Heart right ventricle (tissue), 16 donors: ENCODE data around the gene FZD8. TPM values are rescaled to one million over a fixed set of nuclear protein-coding genes. Genes with fewer than 3 reads are reported as not detected.

Experiments
- ATAC-seq, 8 donors: fragments of 200-7000 bp; cut with Tn5 transposase; one replicate each; pipeline ENCODE4 v1.9.1; 2020; ENCODE audit warnings: mild to moderate bottlenecking in 8 of 8, moderate library complexity in 8 of 8, moderate number of reproducible peaks in 1 of 8
- DNase-seq, 2 donors: peaks; one replicate each; pipeline ENCODE4 v3.0.0-alpha.2; 2020
- H3K27ac ChIP-seq, 10 donors: fragments of 200-600 bp; sonication (generic) in 2 of 10; one replicate each; pipeline versions ENCODE4 v1.5.0 to v1.8.0; 2020 to 2022; ENCODE audit warnings: mild to moderate bottlenecking in 3 of 10
- H3K27me3 ChIP-seq, 7 donors: fragments of 200-600 bp; one replicate each; pipeline ENCODE4 v1.8.0; 2021 to 2022; ENCODE audit warnings: mild to moderate bottlenecking in 2 of 7
- H3K36me3 ChIP-seq, 9 donors: fragments of 200-600 bp; sonication (generic) in 1 of 9; one replicate each; pipeline versions ENCODE4 v1.5.0 to v1.8.0; 2020 to 2022; ENCODE audit warnings: mild to moderate bottlenecking in 2 of 9
- H3K4me1 ChIP-seq, 9 donors: fragments of 200-600 bp; sonication (generic) in 1 of 9; one replicate each; pipeline versions ENCODE4 v1.5.0 to v1.8.0; 2020 to 2022; ENCODE audit warnings: mild to moderate bottlenecking in 4 of 9
- H3K4me3 ChIP-seq, 10 donors: fragments of 200-600 bp; sonication (generic) in 2 of 10; one replicate each; pipeline versions ENCODE4 v1.5.0 to v1.8.0; 2020 to 2022; ENCODE audit warnings: mild to moderate bottlenecking in 7 of 10, moderate library complexity in 2 of 10
- H3K9me3 ChIP-seq, 11 donors: fragments of 200-600 bp in 10 of 11; sonication (generic) in 2 of 11; one replicate each; pipeline versions ENCODE4 v1.5.0 to v1.8.0; 2013 to 2022; ENCODE audit warnings: mild to moderate bottlenecking in 2 of 11, control low read depth in 1 of 11, moderate library complexity in 1 of 11
- CTCF ChIP-seq, 9 donors: fragments of 200-600 bp; sonication (generic) in 2 of 9; IDR thresholded peaks; one replicate each; pipeline versions ENCODE4 v1.5.0 to v1.8.0; 2021 to 2022; ENCODE audit warnings: antibody characterized with exemption in 9 of 9, mild to moderate bottlenecking in 5 of 9, moderate library complexity in 1 of 9
- WGBS, 2 donors: extraction: QIAGEN DNeasy Blood & Tissue Kit; methylation state at CpG; one replicate each; pipeline ENCODE4 v1.1.7; 2013; ENCODE audit warnings: inconsistent platforms in 1 of 2; 5-methylcytosine and 5-hydroxymethylcytosine counted together
- intact Hi-C, 10 donors: fragments of 100-400 bp; cut with DNase I; formaldehyde crosslinking; loops; one replicate each; pipeline versions ENCODE4 v1.11.1 to v1.14.2; 2022
- polyA plus RNA-seq, 2 donors: library from polyadenylated mRNA; stranded (reverse); fragments of 200-250 nt; gene quantifications; one replicate each; pipeline ENCODE4 v1.2.3, GENCODE V29; 2013
- total RNA-seq, 10 donors: library from RNA; stranded (reverse); fragmentation: NEBNext Ultra II Directional in 3 of 10; extraction: Animal tissue kit (Norgen Biotek cat#: 25700) in 3 of 10; gene quantifications; one replicate each; pipeline versions ENCODE4 v1.2.1 to v1.2.4, GENCODE V29; 2021 to 2023
- donor health status: Arrhythmogenic right ventricular cardiomyopathy.
- donor health status: ischemic (EF 13 %, LVEDD 7.1; RV severe dilation, severe dysfunction).
- donor health status: healthy with polysubstance abuse.
- donor health status: DM: no; HTN: yes; CAD: no.
- donor health status: DM: no; HTN: no; CAD: no.
- donor health status: ischemic (EF 25% LVEDD 6.9; RV normal size, moderate dysfunction).
- donor health status: ischemic (EF 25% LVEDD 5.7; RV mildly dilated, moderate dysfunction).
- donor health status: healthy.
- donor health status: DM: yes; HTN: yes; CAD: no.
- donor health status: Ischemic cardiomyopathy.
- donor health status: ischemic (EF 35%, LVEDD 5.7; RV mildly dilated, moderate dysfunction).
- donor health status: nonischemic (EF 11% LVEDD 7.7; RV severe dilation, severe dysfunction).
- donor health status: DM: yes; HTN: yes; CAD: no.
- donor health status: PGD.
- donor health status: ischemic (EF 29% LVEDD 5.4; RV normal size, mild dysfunction).
- donor health status: nonischemic (EF 23%, LVEDD 6.1; RV moderate dilation, normal function).

The FZD8 gene
- total and polyA plus RNA-seq, 12 donors: 1.7 to 19.5 (median 5.9) TPM

DNA sequence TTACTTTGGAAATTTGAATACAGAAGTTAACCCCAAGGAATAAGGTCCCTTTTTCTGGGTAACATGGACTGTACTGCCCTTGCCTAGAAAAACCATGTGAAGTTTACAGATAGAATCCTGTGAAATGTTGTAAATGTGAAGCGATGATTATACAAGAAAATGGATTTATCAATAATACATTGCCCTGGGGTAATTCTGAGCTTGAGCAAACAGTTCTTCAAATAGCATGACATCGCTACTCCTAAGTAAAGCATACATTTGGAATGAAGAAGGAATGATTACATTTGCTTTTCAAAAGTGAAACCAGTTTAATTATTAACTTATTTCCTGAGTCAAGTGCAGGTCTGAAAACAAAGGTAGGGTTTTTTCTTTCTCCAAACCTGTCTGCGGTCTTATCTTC is 43.3 kb upstream of the FZD8 start:
- no peak for TF ChIP-seq CTCF (IDR thresholded peaks at IDR 0.05)
- H3K4me1 ChIP-seq: no peaks in the 10 kb centered on the region
- no peaks in the 10 kb centered on the region for H3K36me3 ChIP-seq
- intact Hi-C loops: no loop called here
- 93 to 97% methylated on average over 3 of the region's 3 CpGs for WGBS, 2 donors
- no peak for ATAC-seq
- no peak overlapping the region for H3K4me3 ChIP-seq
- H3K27me3 ChIP-seq: no peaks in the 10 kb centered on the region
- H3K9me3 ChIP-seq: peaks cover 0 to 3% (median 0%) of the 10 kb centered on the region in 11 donors
- H3K27ac ChIP-seq: no peak overlapping the region
- no peak for DNase-seq

- Histone ChIP-seq H3K9me3 (peaks cover 0 to 3% (median 0%) of the 10 kb centered on the region in 11 donors), H3K36me3 (no peaks in the 10 kb centered on the region), H3K27me3 (no peaks in the 10 kb centered on the region), H3K4me3 (no peak overlapping the region), H3K4me1 (no peaks in the 10 kb centered on the region), H3K27ac (no peak overlapping the region)
- ATAC-seq (no peak), DNase-seq (no peak)
- 90 to 91% methylated on average over 5 of the region's 5 CpGs for WGBS, 2 donors
- intact Hi-C loops: no loop called here
- no peak for TF ChIP-seq CTCF (IDR thresholded peaks at IDR 0.05)
Observed at GRCh38 chr10:35684586-35684985, 42.5 kb upstream of the FZD8 start.

GRCh38 chr10:35675846-35676245 is 33.8 kb upstream of the FZD8 start:
- H3K9me3 ChIP-seq: peaks cover 0 to 12% (median 0%) of the 10 kb centered on the region in 11 donors
- ATAC-seq (no peak), DNase-seq (no peak)
- H3K4me3 ChIP-seq: no peak overlapping the region
- no peaks in the 10 kb centered on the region for H3K4me1 ChIP-seq
- intact Hi-C loops: no loop called here
- H3K27ac ChIP-seq: no peak overlapping the region
- H3K36me3 ChIP-seq: no peaks in the 10 kb centered on the region
- WGBS, 2 donors: 60 to 69% methylated on average over 1 of the region's 1 CpG
- peaks cover 0 to 7% (median 0%) of the 10 kb centered on the region in 7 donors for H3K27me3 ChIP-seq
- TF ChIP-seq CTCF (IDR thresholded peaks at IDR 0.05): no peak

- no peaks in the 10 kb centered on the region for H3K36me3 ChIP-seq
- no peaks in the 10 kb centered on the region for H3K4me1 ChIP-seq
- intact Hi-C loops: no loop called here
- no peak for ATAC-seq
- no peak for TF ChIP-seq CTCF (IDR thresholded peaks at IDR 0.05)
- no peak for DNase-seq
- peaks cover 0 to 12% (median 0%) of the 10 kb centered on the region in 11 donors for H3K9me3 ChIP-seq
- H3K4me3 ChIP-seq: no peak overlapping the region
- no peak overlapping the region for H3K27ac ChIP-seq
- peaks cover 0 to 7% (median 0%) of the 10 kb centered on the region in 7 donors for H3K27me3 ChIP-seq
Observed at GRCh38 chr10:35674843-35675242, 32.7 kb upstream of the FZD8 start.
